Pancreas (tissue), 10 donors: ENCODE measurements around the gene SERPINF2. TPM values are rescaled to one million over a fixed set of nuclear protein-coding genes. Genes with fewer than 3 reads are reported as not detected.

ENCODE experiments used
- ATAC-seq, 4 donors: fragments of 200-7000 bp; cut with Tn5 transposase; one replicate each; pipeline versions ENCODE4 v1.8.0 to v1.9.1; 2020; ENCODE audit warnings: mild to moderate bottlenecking in 4 of 4, moderate library complexity in 4 of 4
- DNase-seq, 6 donors: peaks; one replicate each; pipeline ENCODE4 v3.0.0-alpha.2; 2020
- FAIRE-seq: peaks from 2 replicates; lab custom pipeline; 2012; peaks lifted over from hg19 to GRCh38; lab: Jason Lieb, UNC
- H3K27ac ChIP-seq, 4 donors: fragments of 200-600 bp; sonication (generic); 1 replicate in 3 of 4; 2 replicates in 1 of 4; pipeline versions ENCODE4 v1.5.0 to v1.8.0; 2020
- H3K27me3 ChIP-seq, 4 donors: fragments of 200-600 bp; one replicate each; pipeline ENCODE4 v1.8.0; 2021
- H3K36me3 ChIP-seq, 3 donors: fragments of 200-600 bp; sonication (generic) in 1 of 3; one replicate each; pipeline versions ENCODE4 v1.5.0 to v1.8.0; 2020 to 2021
- H3K4me1 ChIP-seq, 3 donors: fragments of 200-600 bp; one replicate each; pipeline ENCODE4 v1.8.0; 2021
- H3K4me3 ChIP-seq, 4 donors: fragments of 200-600 bp; sonication (generic) in 2 of 4; one replicate each; pipeline versions ENCODE4 v1.5.0 to v1.8.0; 2020 to 2021
- H3K9me3 ChIP-seq, 4 donors: fragments of 200-600 bp; one replicate each; pipeline ENCODE4 v1.8.0; 2021
- CTCF ChIP-seq, 4 donors: fragments of 200-600 bp; sonication (generic) in 3 of 4; IDR thresholded peaks; one replicate each; pipeline versions ENCODE4 v1.5.0 to v1.8.0; 2021; ENCODE audit warnings: antibody characterized with exemption in 4 of 4
- WGBS, 2 donors: extraction: QIAGEN DNeasy Blood & Tissue Kit; methylation state at CpG; one replicate each; pipeline ENCODE4 v1.1.7; 2013; 5-methylcytosine and 5-hydroxymethylcytosine counted together
- intact Hi-C, 3 donors: fragments of 100-400 bp; cut with DNase I; formaldehyde crosslinking; loops; one replicate each; pipeline versions ENCODE4 v1.11.1 to v1.14.2; 2022
- polyA plus RNA-seq, 2 donors: library from polyadenylated mRNA; stranded (reverse); fragments of 200-250 nt; gene quantifications; one replicate each; pipeline ENCODE4 v1.2.3, GENCODE V29; 2013
- total RNA-seq, 6 donors: library from RNA; stranded (reverse); fragmentation: NEBNext Ultra II Directional in 4 of 6; extraction: Animal tissue kit (Norgen Biotek cat#: 25700) in 4 of 6; gene quantifications; one replicate each; pipeline versions ENCODE4 v1.2.1 to v1.2.4, GENCODE V29; 2021 to 2023
- donor health status: healthy with polysubstance abuse.
- donor health status: DM: no; HTN: no; CAD: no; lungs with moderate emphysema.
- donor health status: DM: no; HTN: no; CAD: no.
- donor health status: control.
- donor health status: control.
- donor health status: Bipolar disorder and iron deficiency.
- donor health status: DM: yes; HTN: yes; CAD: no.
- donor health status: DM: no; HTN: no; CAD: no.
- donor health status: DM: no; HTN: no; CAD: no.
- donor health status: DM: yes; HTN: yes; CAD: no.

SERPINF2 gene
- total and polyA plus RNA-seq, 8 donors, result 1.4 to 8.8 (median 3.9) TPM

GRCh38 chr17:1725642-1726511, 16.8 kb upstream of the SERPINF2 start:
- TF ChIP-seq CTCF (IDR thresholded peaks at IDR 0.05), result no peak
- peaks cover 0 to 20% (median 0%) of the 10 kb centered on the region in 3 donors for H3K4me1 ChIP-seq
- H3K9me3 ChIP-seq, result no peaks in the 10 kb centered on the region
- H3K36me3 ChIP-seq, result peaks cover 0 to 3% (median 0%) of the 10 kb centered on the region in 3 donors
- H3K27ac ChIP-seq, result no peak overlapping the region
- FAIRE-seq (no peak), ATAC-seq (no peak), DNase-seq (peak in 3 of 6 donors; percentile 19 to 65 (median 20))
- intact Hi-C loops, result loop anchor here in 2 of 3 donors (10.0 kb wide), 3 partner anchors 49 to 149 kb away; no protein-coding TSS in a partner anchor
- WGBS, 2 donors, result 90 to 92% methylated on average over 53 to 54 of the region's 54 CpGs
- peak overlapping the region in 3 of 4 donors; percentile 87 to 95 (median 91) for H3K4me3 ChIP-seq
- H3K27me3 ChIP-seq, result no peaks in the 10 kb centered on the region

GRCh38 chr17:1726626-1727257, 15.9 kb upstream of the SERPINF2 start:
- intact Hi-C loops, result loop anchor here in 2 of 3 donors (10.0 kb wide), 3 partner anchors 48 to 148 kb away; no protein-coding TSS in a partner anchor
- WGBS, 2 donors, result 75 to 78% methylated on average over 18 of the region's 18 CpGs
- no peak for FAIRE-seq
- Histone ChIP-seq H3K4me1 (peaks cover 0 to 20% (median 0%) of the 10 kb centered on the region in 3 donors), H3K27me3 (no peaks in the 10 kb centered on the region), H3K4me3 (no peak overlapping the region), H3K36me3 (peaks cover 0 to 3% (median 0%) of the 10 kb centered on the region in 3 donors), H3K9me3 (no peaks in the 10 kb centered on the region), H3K27ac (no peak overlapping the region)
- peak in 2 of 6 donors; percentile 31 to 49 for DNase-seq
- TF ChIP-seq CTCF (IDR thresholded peaks at IDR 0.05), result no peak
- ATAC-seq, result no peak

- H3K9me3 ChIP-seq, result no peaks in the 10 kb centered on the region
- 82 to 86% methylated on average over 21 of the region's 21 CpGs for WGBS, 2 donors
- ATAC-seq (no peak), FAIRE-seq (no peak), DNase-seq (peak in 1 of 6 donors; percentile 71)
- no peak overlapping the region for H3K27ac ChIP-seq
- no peak overlapping the region for H3K4me3 ChIP-seq
- peaks cover 0 to 3% (median 0%) of the 10 kb centered on the region in 3 donors for H3K36me3 ChIP-seq
- TF ChIP-seq CTCF (IDR thresholded peaks at IDR 0.05), result no peak
- no peaks in the 10 kb centered on the region for H3K27me3 ChIP-seq
- intact Hi-C loops, result loop anchor here in 2 of 3 donors (10.0 kb wide), 3 partner anchors 47 to 147 kb away; no protein-coding TSS in a partner anchor
- H3K4me1 ChIP-seq, result peaks cover 0 to 20% (median 0%) of the 10 kb centered on the region in 3 donors
Observed at GRCh38 chr17:1727258-1727789, 15.3 kb upstream of the SERPINF2 start.

- H3K27ac ChIP-seq, result no peak overlapping the region
- DNase-seq, result peak in 2 of 6 donors; percentile 15 to 73
- no peak for TF ChIP-seq CTCF (IDR thresholded peaks at IDR 0.05)
- 90 to 91% methylated on average over 26 to 28 of the region's 28 CpGs for WGBS, 2 donors
- no peaks in the 10 kb centered on the region for H3K9me3 ChIP-seq
- FAIRE-seq, result no peak
- no peak overlapping the region for H3K4me3 ChIP-seq
- no peak for ATAC-seq
- H3K27me3 ChIP-seq, result no peaks in the 10 kb centered on the region
- peaks cover 0 to 3% (median 0%) of the 10 kb centered on the region in 3 donors for H3K36me3 ChIP-seq
- intact Hi-C loops, result loop anchor here in 2 of 3 donors (10.0 kb wide), 3 partner anchors 47 to 147 kb away; no protein-coding TSS in a partner anchor
- peaks cover 0 to 20% (median 0%) of the 10 kb centered on the region in 3 donors for H3K4me1 ChIP-seq
Observed at GRCh38 chr17:1727876-1728630, 14.6 kb upstream of the SERPINF2 start.
